Measurements from ENCODE around the gene PRCD.

PRCD gene, protein sequence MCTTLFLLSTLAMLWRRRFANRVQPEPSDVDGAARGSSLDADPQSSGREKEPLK

DNA sequence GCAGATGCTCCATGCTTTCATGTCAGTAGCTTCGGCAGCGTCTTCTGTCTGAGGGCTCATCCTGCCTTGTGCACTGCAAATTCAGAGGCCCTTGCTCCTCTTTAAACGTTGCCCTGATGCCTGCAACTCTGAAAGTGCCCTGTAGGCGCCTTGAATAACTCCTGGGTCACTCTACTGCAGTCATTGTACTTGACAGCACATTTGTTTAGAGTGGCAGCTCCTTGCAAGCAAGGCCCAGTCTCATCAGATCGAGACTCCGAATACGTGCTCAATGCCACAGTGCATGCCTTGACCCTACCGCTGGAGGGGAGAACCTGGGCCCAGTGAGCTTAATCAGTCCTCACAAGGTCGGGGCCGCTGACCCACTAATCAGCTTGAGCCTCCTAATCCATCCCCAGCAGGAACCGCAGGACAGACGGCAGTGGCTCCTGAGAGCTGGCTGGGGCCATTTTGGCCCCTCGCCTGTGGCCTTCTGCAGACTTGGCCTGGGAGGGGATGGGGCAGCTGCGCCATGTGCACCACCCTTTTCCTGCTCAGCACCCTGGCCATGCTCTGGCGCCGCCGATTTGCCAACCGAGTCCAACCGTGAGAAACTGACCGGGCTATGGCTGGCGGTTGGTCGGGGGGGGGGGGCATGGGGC, at the start of gene PRCD:
Gene PRCD, plus strand, starts transcription at position 414 of the 641 bp plus-strand sequence. Its CDS starts 98 bp downstream, at position 512.
- DNase-seq (ENCODE audit: extremely low spot score, insufficient read length, low read depth), result no peak
- FAIRE-seq, result no peak

DNA sequence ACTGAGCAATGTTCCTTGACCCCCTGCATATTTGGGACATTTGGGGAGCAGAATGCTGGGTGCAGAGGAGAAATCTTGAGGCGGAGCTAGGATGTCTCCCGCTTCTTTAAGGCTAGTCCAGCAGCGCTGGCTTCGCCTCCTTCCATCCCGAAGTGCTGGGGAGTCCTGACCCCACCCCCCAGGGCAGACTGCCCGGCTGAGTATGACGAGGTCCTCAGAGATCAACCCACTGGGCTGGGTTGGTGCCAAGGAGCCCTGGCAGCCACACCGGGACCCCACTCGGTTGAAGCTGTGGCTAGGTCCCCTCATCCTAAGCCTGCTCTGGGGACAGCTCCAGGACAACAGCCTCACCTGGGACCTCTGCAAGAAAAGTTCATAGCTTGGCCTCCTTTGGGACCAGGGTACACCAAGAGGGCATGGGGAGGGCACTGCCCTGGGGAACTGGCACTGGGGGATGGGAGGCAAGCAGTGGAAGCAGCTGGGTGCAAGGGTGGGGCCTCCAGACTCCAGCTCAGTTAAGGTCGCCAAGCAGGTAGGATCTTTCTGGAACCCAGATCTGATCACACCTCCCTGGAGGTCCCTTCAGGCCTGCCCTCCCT, 49.6 kb upstream of the PRCD start:
- FAIRE-seq (no peak), DNase-seq (ENCODE audit: extremely low spot score, insufficient read length, low read depth) (no peak)

DNA sequence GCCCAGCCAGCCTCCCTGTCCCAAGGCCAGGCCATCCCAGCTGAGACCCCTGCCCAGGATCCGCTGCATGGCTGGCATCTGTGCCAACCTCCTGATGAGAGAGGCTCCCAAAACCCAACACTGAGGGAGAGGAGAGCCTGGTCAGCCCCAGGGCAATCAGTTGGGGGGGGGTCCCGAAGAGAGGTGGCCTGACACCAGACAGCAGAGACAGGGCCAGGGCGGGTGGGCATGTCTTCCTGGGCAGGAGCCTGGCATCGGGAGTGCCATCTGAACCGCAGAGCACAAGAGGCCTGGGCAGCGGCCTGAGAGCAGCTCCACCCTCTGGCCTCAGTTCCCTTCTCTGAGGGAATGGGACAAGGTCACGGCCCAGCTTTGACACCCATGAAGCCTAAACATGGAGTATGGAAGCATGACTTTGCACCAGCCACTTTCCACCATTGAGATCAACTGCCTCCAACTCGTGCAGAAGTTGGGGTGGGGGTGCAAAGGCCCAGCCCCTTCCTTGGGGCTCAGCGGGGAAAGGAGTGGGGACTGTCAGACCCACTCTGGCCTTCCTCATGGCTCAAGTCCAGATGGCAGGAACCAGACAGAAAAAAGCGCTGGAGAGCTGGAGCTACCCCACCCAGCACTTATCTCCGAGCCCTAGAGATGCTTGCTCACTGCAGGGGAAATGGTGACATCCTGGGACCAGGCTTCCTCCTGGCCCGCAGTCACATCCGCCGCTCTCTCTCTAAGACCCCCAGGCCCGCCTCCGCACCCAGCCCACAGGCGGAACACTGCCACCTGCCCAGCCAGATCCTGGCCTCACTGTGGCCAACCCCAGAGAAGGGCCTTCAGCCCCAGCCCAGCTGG, 48.3 kb upstream of the PRCD start:
- FAIRE-seq (peak; percentile 57), DNase-seq (ENCODE audit: extremely low spot score, insufficient read length, low read depth) (no peak)

DNA sequence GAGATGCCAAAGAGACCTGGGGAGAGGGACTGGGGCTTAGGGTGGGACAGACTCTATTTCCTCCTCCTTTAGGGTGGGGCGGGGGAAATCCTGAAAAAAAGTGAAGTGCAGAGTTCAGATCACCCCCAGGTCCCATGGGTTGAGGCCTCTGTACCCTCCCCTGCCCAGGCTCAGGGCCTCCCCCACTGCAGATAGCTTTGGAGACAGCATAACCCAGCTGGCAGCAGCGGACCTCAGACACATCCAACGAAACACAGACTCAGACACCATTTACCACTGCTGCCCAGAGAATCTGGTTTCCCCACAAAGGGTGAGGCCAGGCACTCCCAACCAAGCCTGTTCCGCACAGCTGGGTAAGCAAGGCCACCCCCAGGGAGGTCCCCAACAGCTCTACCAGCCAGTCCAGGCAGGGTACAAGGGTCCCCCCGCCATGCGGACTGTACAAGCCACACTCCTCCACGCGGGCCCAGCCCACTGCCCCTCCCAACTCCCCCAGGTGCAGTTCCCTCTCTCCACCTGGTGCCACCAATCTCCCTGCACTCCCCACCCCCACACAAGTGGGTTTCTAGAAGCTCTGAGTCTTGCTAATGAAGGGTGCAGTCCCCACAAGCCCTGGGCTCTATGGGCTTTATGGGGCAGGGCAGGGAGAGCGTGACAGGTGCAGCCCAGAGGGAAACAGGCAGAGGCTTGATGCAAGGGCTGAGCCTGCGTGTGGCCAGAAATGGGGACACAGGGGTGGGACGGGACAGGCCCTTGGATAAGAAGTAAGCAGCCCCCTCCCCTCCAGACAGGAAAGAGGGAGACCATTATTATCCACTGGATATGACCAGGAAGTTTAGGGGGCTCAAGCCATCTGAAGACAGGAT, 47.5 kb upstream of the PRCD start:
- DNase-seq (ENCODE audit: extremely low spot score, insufficient read length, low read depth), result no peak
- no peak for FAIRE-seq

DNA sequence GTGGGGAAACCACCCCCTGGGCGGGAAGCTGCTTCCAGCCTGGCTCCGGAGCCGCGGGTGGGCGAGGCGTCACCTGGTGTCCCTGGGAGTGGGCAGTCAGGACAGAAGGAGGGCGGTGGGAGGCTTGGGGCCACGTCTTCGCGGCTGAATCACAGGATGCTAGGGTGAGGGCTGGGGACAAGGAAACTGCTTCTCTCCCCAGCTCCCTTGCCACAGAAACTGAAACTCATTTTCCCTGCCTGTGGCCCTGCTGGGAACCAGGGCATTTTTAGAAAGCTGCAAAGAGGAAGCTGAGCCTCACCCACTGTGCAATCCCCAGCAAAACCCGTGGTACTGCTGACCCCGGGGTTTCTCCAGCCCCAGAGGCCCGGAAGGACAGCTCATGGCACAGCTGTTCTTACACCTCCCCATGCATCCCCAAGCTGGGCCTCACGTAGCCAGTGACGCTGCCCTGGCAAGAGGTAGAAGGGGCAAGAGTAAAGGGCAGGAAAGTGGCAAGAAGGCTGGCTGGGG, 46.8 kb upstream of the PRCD start:
- FAIRE-seq (peak; percentile 93), DNase-seq (ENCODE audit: extremely low spot score, insufficient read length, low read depth) (no peak)

DNA sequence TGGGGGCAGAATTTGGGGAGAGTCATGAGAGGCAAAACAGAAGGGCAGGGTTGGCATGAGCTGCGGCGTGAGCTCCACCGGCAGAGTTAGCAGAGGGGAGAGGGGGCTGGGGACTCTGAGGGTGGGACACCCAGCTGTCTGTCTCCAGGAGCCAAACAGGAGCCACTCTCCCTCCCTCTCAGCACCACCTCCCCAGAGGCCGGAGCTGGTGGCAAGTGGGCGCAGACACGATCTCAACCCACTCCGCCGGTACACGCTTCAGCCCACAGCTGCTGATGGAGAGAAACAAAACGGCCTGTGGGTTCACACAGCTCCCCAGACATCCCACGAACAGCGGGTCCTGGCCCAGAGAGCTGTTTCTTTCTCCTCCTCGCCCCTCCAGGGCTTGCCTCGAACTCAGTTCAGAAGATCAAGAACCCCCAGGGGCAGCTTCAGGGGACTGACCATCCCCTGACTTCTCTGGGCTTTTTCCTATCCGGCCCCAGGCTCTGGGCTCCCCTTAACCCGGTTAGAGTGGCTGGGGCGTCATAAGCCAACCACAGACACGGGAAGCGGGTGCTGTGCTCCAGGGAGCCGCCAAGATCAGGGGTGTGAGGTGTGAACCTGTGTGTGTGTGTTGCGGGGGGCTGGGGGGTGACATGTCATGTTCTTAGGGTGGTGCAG, 46.2 kb upstream of the PRCD start:
- FAIRE-seq (no peak), DNase-seq (ENCODE audit: extremely low spot score, insufficient read length, low read depth) (no peak)

DNA sequence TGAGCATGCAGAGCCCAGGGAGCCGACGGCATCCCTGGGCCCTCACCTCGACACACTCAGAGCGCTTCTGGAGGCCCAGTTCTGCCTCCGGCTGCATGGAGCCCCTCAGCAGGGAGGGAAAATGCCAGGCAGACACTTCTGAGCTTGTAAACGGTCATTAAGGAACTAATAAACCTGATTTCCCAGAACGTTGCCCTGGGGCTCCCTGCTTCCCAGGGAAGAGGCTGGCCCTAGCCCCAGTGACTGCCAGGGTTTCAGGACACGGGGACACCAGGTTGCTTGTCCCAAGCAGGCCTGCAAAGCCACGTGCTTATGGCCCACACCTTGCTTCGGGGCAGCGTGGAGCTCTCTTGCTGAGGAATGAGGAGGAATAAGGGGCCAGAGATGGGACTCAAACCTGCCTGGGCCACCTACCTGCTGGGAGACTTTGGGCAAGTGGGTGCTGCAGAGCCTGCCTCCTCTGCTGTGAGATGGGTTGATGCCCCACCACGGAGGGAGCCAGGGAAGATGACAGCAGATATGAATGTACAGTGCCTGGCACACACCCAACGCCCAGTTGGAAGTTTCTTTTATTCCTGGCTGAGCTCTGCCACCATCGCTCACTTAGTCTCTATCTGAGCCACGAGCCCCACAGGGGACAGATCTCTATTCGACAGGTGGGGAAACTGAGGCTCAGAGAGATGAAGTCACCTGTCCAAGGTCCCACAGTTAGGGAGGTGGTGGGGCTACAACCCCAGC, 44.0 kb upstream of the PRCD start:
- DNase-seq (ENCODE audit: extremely low spot score, insufficient read length, low read depth) (no peak), FAIRE-seq (no peak)

DNA sequence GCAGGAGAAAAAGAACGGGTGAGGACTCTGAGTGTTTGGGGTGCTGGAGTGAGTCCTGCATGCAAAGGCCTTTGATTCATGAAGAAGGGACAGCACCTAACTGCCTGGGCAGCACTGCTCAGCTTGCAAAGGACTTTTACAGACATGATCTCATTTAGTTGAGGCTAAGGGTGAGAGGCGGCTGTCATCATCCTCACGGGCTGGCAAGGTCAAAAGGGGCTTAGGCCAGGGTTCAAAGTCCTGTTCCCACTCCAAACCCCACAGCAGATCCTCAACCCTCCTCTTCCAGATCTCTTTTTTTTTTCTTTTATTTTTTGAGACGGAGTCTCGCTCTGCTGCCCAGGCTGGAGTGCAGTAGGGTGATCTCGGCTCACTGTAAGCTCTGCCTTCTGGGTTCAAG, 43.4 kb upstream of the PRCD start:
- DNase-seq (ENCODE audit: extremely low spot score, insufficient read length, low read depth) (no peak), FAIRE-seq (no peak)

DNA sequence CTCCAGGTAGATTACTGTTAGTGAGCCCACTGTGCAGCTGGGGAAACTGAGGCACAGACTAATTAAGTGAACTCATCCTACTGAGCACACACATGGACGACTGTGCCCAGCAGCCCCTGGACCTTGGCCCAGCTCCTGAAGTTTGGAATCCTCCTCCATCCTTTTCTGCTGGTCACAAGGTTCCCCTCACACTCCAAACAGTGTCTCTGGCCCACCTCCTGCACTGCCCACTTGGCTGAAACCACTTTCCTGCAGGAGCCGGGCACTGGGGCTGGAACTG, 42.2 kb upstream of the PRCD start:
- FAIRE-seq (no peak), DNase-seq (ENCODE audit: extremely low spot score, insufficient read length, low read depth) (no peak)

DNA sequence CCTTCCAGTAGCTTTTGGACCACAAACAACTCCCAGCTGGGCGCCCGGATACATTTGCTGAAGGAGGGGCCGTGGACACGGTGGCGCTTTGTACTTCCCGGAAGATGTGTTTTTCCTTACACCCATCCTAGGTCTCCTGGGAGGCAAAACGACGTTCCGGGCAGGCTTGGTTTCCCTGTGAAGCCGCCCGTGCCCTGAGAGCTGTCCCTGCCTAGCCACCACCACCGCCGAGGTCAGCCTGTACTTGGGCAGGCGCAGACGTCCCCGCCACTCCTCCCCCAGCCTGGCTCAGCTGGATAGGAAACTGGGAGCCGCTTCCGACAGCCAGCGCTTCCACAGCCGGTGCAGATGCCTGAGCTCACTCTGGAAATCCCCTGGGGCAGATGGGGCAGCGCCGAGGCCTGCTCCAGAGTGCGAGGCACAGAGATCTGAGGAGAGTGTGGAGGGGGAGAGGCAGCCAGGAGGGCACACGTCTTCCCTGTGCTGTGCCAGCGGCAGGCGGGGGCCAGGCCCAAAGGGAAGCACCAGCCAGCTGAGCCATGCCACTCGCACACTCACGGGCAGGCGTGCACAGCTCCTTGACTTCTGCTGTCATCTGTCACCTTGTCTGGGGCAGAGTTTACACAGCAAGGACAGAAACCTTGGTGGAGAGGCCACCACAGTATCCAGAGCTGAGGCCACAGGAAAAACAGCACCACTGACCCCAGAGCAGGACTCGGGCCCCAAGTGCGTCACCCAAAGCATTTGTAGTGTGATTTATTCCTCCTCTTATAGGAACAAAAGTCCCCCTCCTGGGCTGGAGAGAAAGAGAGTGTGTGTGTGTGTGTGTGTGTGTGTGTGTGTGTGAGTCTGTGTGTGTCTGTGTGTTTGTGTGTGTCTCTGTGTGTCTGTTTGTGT, 41.6 kb upstream of the PRCD start:
- FAIRE-seq, result no peak
- no peak for DNase-seq (ENCODE audit: extremely low spot score, insufficient read length, low read depth)

DNA sequence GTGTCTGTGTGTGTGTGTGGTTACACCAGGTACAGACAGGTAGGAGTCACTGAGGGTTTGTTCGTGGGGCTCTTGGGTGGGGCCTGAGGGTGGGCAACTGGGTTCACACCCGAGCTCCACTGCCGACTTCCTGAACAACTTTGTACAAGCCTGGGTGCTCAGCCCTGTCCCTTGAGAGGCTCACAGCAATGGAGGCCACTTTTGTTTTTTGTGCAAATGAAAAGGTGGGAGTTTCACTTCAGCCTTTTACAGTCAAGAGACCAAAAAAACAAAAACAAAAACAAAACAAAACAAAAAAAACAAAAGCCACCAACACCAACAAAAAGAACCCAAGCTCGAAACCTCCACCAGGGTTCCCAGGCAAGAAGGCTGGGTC, 41.0 kb upstream of the PRCD start:
- FAIRE-seq (peak; percentile 80), DNase-seq (ENCODE audit: extremely low spot score, insufficient read length, low read depth) (no peak)

DNA sequence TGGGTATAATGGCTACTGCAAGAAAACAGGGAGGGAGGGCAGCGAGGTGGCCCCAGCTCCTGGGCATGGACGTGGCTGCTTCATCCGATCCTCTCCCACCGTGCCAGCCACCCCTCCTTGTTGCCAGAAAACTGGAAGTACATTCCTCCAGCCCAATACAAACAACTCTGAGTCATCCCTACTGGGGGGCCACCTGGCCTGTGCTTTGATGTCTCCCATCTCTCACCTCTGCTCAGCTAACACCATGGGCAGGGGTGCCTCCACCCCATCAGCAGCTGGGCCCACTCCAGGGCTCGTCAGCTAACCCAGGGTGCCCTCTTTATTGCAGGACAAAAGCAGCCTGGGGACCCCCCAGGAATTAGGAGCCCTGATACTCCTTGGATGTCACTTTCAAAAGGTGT, 40.6 kb upstream of the PRCD start:
- DNase-seq (ENCODE audit: extremely low spot score, insufficient read length, low read depth) (no peak), FAIRE-seq (no peak)

DNA sequence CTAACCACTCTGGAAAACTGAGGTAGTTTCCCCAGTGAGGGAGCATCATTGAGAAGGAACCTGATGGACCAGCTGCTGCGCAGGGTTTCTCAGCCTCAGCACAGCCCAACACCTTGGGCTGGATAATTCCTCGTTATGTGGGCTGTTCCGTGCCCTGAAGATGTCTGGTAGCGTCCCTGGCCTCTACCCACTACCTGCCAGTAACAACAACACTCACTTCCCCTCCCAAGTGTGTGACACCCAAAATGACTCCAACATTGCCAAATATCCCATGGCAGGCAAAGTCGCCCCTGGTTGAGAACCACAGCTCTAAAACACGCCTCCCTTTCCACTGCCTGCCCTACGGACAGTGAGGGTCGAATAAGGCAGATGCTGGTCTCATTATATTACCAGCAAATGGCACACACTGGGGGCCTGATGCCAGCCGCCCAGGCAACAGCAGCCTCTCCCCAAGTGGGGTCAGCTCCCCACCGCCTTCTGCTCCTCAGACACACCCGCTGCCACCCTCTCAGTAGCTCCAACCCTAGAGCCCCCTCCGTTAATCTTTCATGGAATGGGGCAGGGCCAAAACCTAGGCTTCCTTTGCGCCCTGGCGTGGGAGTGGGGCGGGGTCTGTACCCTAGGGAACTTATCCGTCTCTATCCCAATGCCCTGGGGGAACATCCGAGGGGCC, 39.6 kb upstream of the PRCD start:
- DNase-seq (ENCODE audit: extremely low spot score, insufficient read length, low read depth) (no peak), FAIRE-seq (no peak)

DNA sequence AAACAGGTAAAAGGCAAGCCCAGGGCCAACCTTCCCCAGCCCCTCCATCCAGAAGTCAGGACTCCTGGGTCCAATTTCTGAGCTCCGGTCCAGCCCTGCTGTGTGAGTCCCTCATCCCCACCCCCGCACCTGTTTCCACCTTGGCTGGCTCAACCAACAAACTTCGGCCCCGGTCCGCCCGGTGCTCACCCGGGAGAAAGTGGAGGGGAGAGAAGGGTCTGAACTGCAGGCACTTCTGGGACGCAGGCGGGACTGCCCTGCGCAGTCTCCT, 39.2 kb upstream of the PRCD start:
- DNase-seq (ENCODE audit: extremely low spot score, insufficient read length, low read depth) (no peak), FAIRE-seq (no peak)

DNA sequence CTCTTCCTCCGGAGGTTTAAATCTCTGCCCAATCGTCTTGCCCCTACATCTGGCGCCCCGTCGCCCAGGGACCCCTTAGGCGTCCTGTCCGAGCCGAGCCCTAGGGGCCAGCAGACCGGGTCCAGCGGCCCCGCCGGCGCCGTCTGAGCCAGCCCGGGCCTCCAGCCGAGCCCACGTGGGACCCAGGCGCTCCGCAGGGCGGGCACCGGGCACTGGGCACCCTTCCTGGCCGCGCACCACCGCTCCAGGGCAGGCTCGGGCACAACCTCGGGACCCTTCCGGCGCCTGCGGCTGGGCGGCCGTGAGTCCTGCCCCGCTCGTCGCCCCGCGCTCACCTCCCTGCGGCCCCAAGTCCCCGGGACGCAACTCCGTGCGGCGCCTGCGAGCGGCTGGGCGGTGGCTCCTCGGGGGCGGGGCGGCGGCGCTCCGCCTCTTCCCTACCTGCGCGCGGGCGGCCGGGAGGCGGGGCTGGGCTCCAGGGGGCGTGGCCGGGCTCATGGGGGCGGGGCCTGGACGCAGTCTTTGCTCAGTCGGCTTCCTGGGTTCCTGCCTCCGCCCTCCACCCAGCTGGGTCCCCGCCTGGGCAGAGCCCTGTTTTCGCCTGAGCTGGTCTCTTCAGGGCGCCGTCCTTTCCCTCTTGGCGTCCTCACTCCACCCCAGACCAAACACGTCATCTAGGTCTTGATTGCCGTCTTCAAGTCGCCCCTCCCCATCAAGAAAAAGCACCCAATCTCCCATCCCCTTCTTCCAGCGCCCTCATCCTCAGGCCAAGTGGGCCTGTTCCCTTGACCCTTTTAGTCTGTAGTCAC, 38.6 kb upstream of the PRCD start, which contains the start of gene RHBDF2:
Gene RHBDF2, minus strand, starts transcription at position 406 of the 809 bp plus-strand sequence. CDS start 19,899 bp downstream, outside the sequence.
- peak; percentile 80 for FAIRE-seq

DNA sequence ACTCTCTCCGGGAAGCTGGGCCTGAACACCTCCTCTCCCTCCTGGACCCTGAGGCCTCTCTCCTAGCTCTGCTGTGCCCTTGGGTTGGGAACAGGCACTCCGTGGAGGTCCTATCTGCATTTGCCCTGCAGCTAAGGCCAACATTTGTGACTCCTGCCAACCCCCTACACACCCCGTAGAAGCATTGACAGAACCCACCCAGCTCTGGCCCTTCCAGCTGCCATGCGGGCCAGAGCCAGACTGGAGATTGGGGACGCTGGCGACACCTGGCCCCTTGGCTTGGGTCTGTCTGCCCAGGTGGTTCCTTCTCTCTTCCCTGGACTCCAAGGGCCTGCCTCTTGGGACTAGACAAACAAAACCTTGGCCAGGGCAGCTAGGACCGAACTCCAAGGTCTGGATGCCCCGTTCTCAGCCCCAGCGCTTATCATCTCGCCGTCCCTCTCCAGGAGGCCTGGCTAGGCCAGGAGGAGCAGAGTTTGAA, 38.0 kb upstream of the PRCD start:
- FAIRE-seq, result no peak

More for the DNA sequence above, 38.6 kb upstream of the PRCD start, which contains the start of gene RHBDF2:
- DNase-seq (ENCODE audit: extremely low spot score, insufficient read length, low read depth), result peak; percentile 93

More for the DNA sequence above, 38.0 kb upstream of the PRCD start:
- DNase-seq (ENCODE audit: extremely low spot score, insufficient read length, low read depth), result no peak

Data from GM18507 (cell line).